Neuronal stem cell (in vitro differentiated cells): ENCODE results near the gene MAPK1.
"Not testable (repeated sequence)": the region's sequence is repeated elsewhere in the genome, so short reads cannot be mapped to it uniquely, and the experiment has no call there.

Source experiments
- DNase-seq: peaks from one replicate; pipeline ENCODE4 v3.0.0-alpha.2; 2013; ENCODE audit warnings: low spot score
- H2AFZ ChIP-seq: one replicate; pipeline ENCODE4 v1.6.1; 2013; ENCODE audit warnings: mild to moderate bottlenecking, low read length, inconsistent platforms
- H2AK5ac ChIP-seq: 2 replicates; pipeline ENCODE4 v1.6.1; 2013; ENCODE audit warnings: low read depth, mild to moderate bottlenecking, inconsistent platforms, low read length, moderate library complexity, mixed read lengths
- H2BK120ac ChIP-seq: 2 replicates; pipeline ENCODE4 v1.6.1; 2013; ENCODE audit warnings: low read depth, mild to moderate bottlenecking, inconsistent platforms, low read length, moderate library complexity, mixed read lengths
- H2BK12ac ChIP-seq: one replicate; pipeline ENCODE4 v1.6.1; 2013; ENCODE audit warnings: low read length, inconsistent platforms
- H2BK15ac ChIP-seq: 2 replicates; pipeline ENCODE4 v1.6.1; 2013; ENCODE audit warnings: mild to moderate bottlenecking, low read length, inconsistent platforms, mixed read lengths
- H2BK5ac ChIP-seq: one replicate; pipeline ENCODE4 v1.6.1; 2013; ENCODE audit warnings: inconsistent platforms, mild to moderate bottlenecking, low read length, moderate library complexity
- H3K14ac ChIP-seq: one replicate; pipeline ENCODE4 v1.6.1; 2013; ENCODE audit warnings: low read length, inconsistent platforms
- H3K18ac ChIP-seq: 2 replicates; pipeline ENCODE4 v1.6.1; 2013; ENCODE audit warnings: low read length, inconsistent platforms
- H3K23ac ChIP-seq: 2 replicates; pipeline ENCODE4 v1.6.1; 2013; ENCODE audit warnings: low read depth, mild to moderate bottlenecking, mixed read lengths, low read length, inconsistent platforms; ENCODE audit not compliant: poor library complexity
- H3K27ac ChIP-seq: replicated peaks from 3 replicates; pipeline ENCODE4 v1.5.1; 2013; ENCODE audit warnings: low read length, inconsistent platforms
- H3K27me3 ChIP-seq, 3 experiments: 2 replicates each; pipeline ENCODE4 v1.6.1; 2013; ENCODE audit warnings: low read length in 3 of 3, mild to moderate bottlenecking in 2 of 3, inconsistent platforms in 1 of 3, low read depth in 1 of 3, mixed read lengths in 1 of 3, moderate library complexity in 1 of 3; ENCODE audit not compliant: control insufficient read depth in 3 of 3, insufficient read depth in 3 of 3
- H3K36me3 ChIP-seq, 2 donors: replicated peaks in 1 of 2; 2 replicates each; pipeline ENCODE4 v1.6.1; 2013; ENCODE audit warnings: low read length in 2 of 2; ENCODE audit not compliant: control insufficient read depth in 2 of 2, insufficient read depth in 2 of 2
- H3K4ac ChIP-seq: 2 replicates; pipeline ENCODE4 v1.6.1; 2013; ENCODE audit warnings: inconsistent platforms, mild to moderate bottlenecking, low read length, moderate library complexity
- H3K4me1 ChIP-seq, 2 donors: 1 replicate in 1 of 2; 2 replicates in 1 of 2; pipeline ENCODE4 v1.6.1; 2013; ENCODE audit warnings: low read length in 2 of 2, low read depth in 1 of 2; ENCODE audit not compliant: control insufficient read depth in 2 of 2, insufficient read depth in 1 of 2
- H3K4me2 ChIP-seq: one replicate; pipeline ENCODE4 v1.6.1; 2013; ENCODE audit warnings: mild to moderate bottlenecking, low read length, inconsistent platforms; ENCODE audit not compliant: insufficient read depth, poor library complexity, severe bottlenecking
- H3K4me3 ChIP-seq, 2 donors: 2 replicates each; pipeline ENCODE4 v1.5.1; 2013; ENCODE audit warnings: low read length in 2 of 2, mild to moderate bottlenecking in 2 of 2, inconsistent platforms in 1 of 2, moderate library complexity in 1 of 2
- H3K79me1 ChIP-seq: one replicate; pipeline ENCODE4 v1.6.1; 2013; ENCODE audit warnings: low read depth, mild to moderate bottlenecking, inconsistent platforms, low read length, moderate library complexity
- H3K9ac ChIP-seq: one replicate; pipeline ENCODE4 v1.6.1; 2013; ENCODE audit warnings: mild to moderate bottlenecking, low read depth, low read length, inconsistent platforms; ENCODE audit not compliant: poor library complexity
- H3K9me3 ChIP-seq, 2 donors: replicated peaks in 1 of 2; 2 replicates each; pipeline versions ENCODE3 to v1.6.1; 2013; ENCODE audit warnings: low read length in 2 of 2, mild to moderate bottlenecking in 2 of 2, inconsistent platforms in 1 of 2, low read depth in 1 of 2, mixed read lengths in 1 of 2, moderate library complexity in 1 of 2; ENCODE audit not compliant: control insufficient read depth in 2 of 2, insufficient read depth in 1 of 2
- H4K8ac ChIP-seq: one replicate; pipeline ENCODE4 v1.6.1; 2013; ENCODE audit warnings: low read depth, mild to moderate bottlenecking, inconsistent platforms, low read length, moderate library complexity
- H4K91ac ChIP-seq: one replicate; pipeline ENCODE4 v1.6.1; 2013; ENCODE audit warnings: low read length, low read depth, mild to moderate bottlenecking, inconsistent platforms; ENCODE audit not compliant: poor library complexity
- WGBS, 2 donors: extraction: QIAGEN DNeasy Blood & Tissue Kit; methylation state at CpG; one replicate each; pipeline ENCODE4 v1.1.7; 2013; ENCODE audit warnings: missing lambda C conversion rate in 2 of 2, mixed read lengths in 1 of 2; ENCODE audit not compliant: insufficient read length in 2 of 2, insufficient replicate concordance in 1 of 2; ENCODE audit errors: extremely low coverage in 2 of 2; 5-methylcytosine and 5-hydroxymethylcytosine counted together

MAPK1 gene

DNA sequence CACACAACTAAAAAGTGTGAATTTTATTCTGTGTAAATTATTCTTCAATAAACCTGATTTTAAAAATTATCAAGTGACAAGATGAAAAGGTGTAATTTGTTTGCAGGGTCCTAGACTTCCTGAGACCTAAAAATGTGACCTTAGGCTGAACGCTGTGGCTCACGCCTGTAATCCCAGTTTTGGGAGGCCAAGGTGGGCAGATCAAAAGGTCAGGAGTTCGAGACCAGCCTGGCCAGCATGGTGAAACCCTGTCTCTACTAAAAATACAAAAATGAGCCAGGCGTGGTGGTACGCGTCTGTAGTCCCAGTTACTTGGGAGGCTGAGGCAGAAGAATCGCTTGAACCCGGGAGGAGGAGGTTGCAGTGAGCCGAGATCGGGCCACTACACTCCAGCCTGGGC is 79.9 kb downstream of the MAPK1 start:
- H3K23ac ChIP-seq, H3K79me1 ChIP-seq, H3K4ac ChIP-seq, H3K9me3 ChIP-seq, H3K27ac ChIP-seq, H3K4me3 ChIP-seq, H2BK12ac ChIP-seq, H2BK5ac ChIP-seq, H3K14ac ChIP-seq, DNase-seq, H4K8ac ChIP-seq, H2BK120ac ChIP-seq, H3K4me1 ChIP-seq, H2AFZ ChIP-seq, H3K18ac ChIP-seq, H3K4me2 ChIP-seq, H3K9ac ChIP-seq, H2AK5ac ChIP-seq, H3K27me3 ChIP-seq, H4K91ac ChIP-seq, H2BK15ac ChIP-seq: not testable (repeated sequence)
- no CpG with 5 or more reads among the region's 10 CpGs for WGBS, 2 donors
- H3K36me3 ChIP-seq, result peaks cover 18 to 81% of the 10 kb centered on the region in 2 donors

GRCh38 chr22:21780259-21780658 is 87.2 kb downstream of the MAPK1 start:
- H3K14ac ChIP-seq, result no peak overlapping the region
- no peak overlapping the region for H3K18ac ChIP-seq
- no CpG with 5 or more reads among the region's 2 CpGs for WGBS, 2 donors
- no peak overlapping the region for H3K9ac ChIP-seq
- H3K9me3 ChIP-seq, result no peaks in the 10 kb centered on the region
- no peak overlapping the region for H4K91ac ChIP-seq
- H3K4me3 ChIP-seq, result no peak overlapping the region
- no peak for DNase-seq
- H2BK120ac ChIP-seq, result no peak overlapping the region
- H3K4ac ChIP-seq, result no peak overlapping the region
- no peak overlapping the region for H2BK12ac ChIP-seq
- no peak overlapping the region for H4K8ac ChIP-seq
- no peak overlapping the region for H3K23ac ChIP-seq
- no peak overlapping the region for H2AFZ ChIP-seq
- no peaks in the 10 kb centered on the region for H3K4me1 ChIP-seq
- no peak overlapping the region for H3K4me2 ChIP-seq
- H2BK5ac ChIP-seq, result no peak overlapping the region
- H3K27me3 ChIP-seq, result no peaks in the 10 kb centered on the region
- peaks cover 3% of the 10 kb centered on the region for H3K79me1 ChIP-seq
- no peak overlapping the region for H3K27ac ChIP-seq
- H3K36me3 ChIP-seq, result peaks cover 14 to 76% of the 10 kb centered on the region in 2 donors
- no peak overlapping the region for H2BK15ac ChIP-seq
- H2AK5ac ChIP-seq, result no peak overlapping the region

DNA sequence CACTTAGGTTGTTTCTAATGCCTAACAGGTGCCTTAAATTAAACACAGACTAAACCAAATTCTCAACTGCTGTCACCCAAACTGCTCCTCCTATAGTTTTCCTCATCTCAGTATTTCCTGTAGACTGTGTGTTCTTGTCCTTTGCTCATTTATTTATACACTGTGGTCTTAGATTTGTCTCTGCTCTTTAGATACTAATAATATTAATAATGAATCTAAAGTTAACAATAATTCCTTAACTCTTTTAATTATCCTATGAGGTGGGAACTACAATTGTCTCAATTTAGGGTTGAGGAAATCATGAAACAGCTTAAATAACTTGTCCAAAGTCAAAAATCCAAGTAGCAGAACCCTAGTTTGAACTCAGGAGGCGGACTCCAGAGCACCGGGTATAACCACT is 88.0 kb downstream of the MAPK1 start:
- H3K18ac ChIP-seq, result no peak overlapping the region
- no peak overlapping the region for H2BK5ac ChIP-seq
- peaks cover 3% of the 10 kb centered on the region for H3K79me1 ChIP-seq
- H4K91ac ChIP-seq, result no peak overlapping the region
- H3K4me3 ChIP-seq, result no peak overlapping the region
- DNase-seq, result no peak
- peaks cover 10 to 70% of the 10 kb centered on the region in 2 donors for H3K36me3 ChIP-seq
- H4K8ac ChIP-seq, result no peak overlapping the region
- no peak overlapping the region for H3K23ac ChIP-seq
- H2BK12ac ChIP-seq, result no peak overlapping the region
- no peak overlapping the region for H3K27ac ChIP-seq
- H2AFZ ChIP-seq, result no peak overlapping the region
- no peak overlapping the region for H2AK5ac ChIP-seq
- H3K27me3 ChIP-seq, result no peaks in the 10 kb centered on the region
- no peak overlapping the region for H2BK120ac ChIP-seq
- no CpG with 5 or more reads among the region's 2 CpGs for WGBS, 2 donors
- no peak overlapping the region for H3K9ac ChIP-seq
- H3K4ac ChIP-seq, result no peak overlapping the region
- no peak overlapping the region for H2BK15ac ChIP-seq
- no peaks in the 10 kb centered on the region for H3K9me3 ChIP-seq
- no peaks in the 10 kb centered on the region for H3K4me1 ChIP-seq
- no peak overlapping the region for H3K14ac ChIP-seq
- no peak overlapping the region for H3K4me2 ChIP-seq

GRCh38 chr22:21778705-21779363 is 88.6 kb downstream of the MAPK1 start:
- H3K4me3 ChIP-seq, result no peak overlapping the region
- no peak overlapping the region for H2AFZ ChIP-seq
- no CpG with 5 or more reads among the region's 4 CpGs for WGBS, 2 donors
- peaks cover 3% of the 10 kb centered on the region for H3K79me1 ChIP-seq
- H3K4me1 ChIP-seq, result no peaks in the 10 kb centered on the region
- H3K14ac ChIP-seq, result no peak overlapping the region
- peaks cover 12 to 74% of the 10 kb centered on the region in 2 donors for H3K36me3 ChIP-seq
- no peak overlapping the region for H3K27ac ChIP-seq
- no peak overlapping the region for H2BK15ac ChIP-seq
- no peak overlapping the region for H3K9ac ChIP-seq
- peak overlapping the region; percentile 38 for H3K23ac ChIP-seq
- no peak overlapping the region for H2BK5ac ChIP-seq
- H2BK12ac ChIP-seq, result no peak overlapping the region
- no peak overlapping the region for H3K4ac ChIP-seq
- no peak overlapping the region for H4K91ac ChIP-seq
- no peaks in the 10 kb centered on the region for H3K27me3 ChIP-seq
- DNase-seq, result no peak
- no peak overlapping the region for H3K18ac ChIP-seq
- no peak overlapping the region for H2AK5ac ChIP-seq
- no peak overlapping the region for H2BK120ac ChIP-seq
- peak overlapping the region; percentile 7 for H4K8ac ChIP-seq
- H3K4me2 ChIP-seq, result no peak overlapping the region
- no peaks in the 10 kb centered on the region for H3K9me3 ChIP-seq
